ENCODE data around the gene MOB3C.

DNA sequence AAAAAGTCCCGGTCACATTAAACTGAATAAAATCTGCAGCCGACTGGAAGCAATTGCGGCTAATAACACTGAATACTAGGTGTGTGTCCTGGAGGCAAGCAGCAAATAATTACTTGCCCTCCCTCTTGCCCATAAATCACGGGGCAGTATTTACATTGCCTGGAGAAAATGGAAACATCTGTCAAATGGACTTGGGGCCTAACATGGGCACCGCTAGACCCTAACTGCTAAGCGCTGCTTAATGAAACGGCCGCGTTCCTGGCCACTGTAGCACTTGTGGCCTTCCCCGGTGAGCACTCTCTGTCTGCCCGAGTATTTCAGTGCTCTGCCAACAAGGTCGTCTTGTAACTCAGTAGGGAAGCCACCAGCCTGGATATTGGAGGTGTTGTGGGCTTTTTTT, 41.3 kb downstream of the MOB3C start:
- TF ChIP-seq, protein P1, sequence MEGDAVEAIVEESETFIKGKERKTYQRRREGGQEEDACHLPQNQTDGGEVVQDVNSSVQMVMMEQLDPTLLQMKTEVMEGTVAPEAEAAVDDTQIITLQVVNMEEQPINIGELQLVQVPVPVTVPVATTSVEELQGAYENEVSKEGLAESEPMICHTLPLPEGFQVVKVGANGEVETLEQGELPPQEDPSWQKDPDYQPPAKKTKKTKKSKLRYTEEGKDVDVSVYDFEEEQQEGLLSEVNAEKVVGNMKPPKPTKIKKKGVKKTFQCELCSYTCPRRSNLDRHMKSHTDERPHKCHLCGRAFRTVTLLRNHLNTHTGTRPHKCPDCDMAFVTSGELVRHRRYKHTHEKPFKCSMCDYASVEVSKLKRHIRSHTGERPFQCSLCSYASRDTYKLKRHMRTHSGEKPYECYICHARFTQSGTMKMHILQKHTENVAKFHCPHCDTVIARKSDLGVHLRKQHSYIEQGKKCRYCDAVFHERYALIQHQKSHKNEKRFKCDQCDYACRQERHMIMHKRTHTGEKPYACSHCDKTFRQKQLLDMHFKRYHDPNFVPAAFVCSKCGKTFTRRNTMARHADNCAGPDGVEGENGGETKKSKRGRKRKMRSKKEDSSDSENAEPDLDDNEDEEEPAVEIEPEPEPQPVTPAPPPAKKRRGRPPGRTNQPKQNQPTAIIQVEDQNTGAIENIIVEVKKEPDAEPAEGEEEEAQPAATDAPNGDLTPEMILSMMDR (conservative IDR thresholded peaks at IDR 0.05; ENCODE audit: low read depth, low read length): no peak
- no peak for TF ChIP-seq POLR2A (IDR thresholded peaks at IDR 0.05; ENCODE audit: low read depth, low read length)
- no peak for TF ChIP-seq FOS (IDR thresholded peaks at IDR 0.05; ENCODE audit: low read depth, low read length)
- TF ChIP-seq BHLHE40 (IDR thresholded peaks at IDR 0.05; ENCODE audit: low read depth, low read length): no peak
- TF ChIP-seq RCOR1 (IDR thresholded peaks at IDR 0.05; ENCODE audit: insufficient replicate concordance, low read length): no peak
- TF ChIP-seq SMC3 (IDR thresholded peaks at IDR 0.05; ENCODE audit: low read depth, low read length): no peak
- TF ChIP-seq, protein P2, sequence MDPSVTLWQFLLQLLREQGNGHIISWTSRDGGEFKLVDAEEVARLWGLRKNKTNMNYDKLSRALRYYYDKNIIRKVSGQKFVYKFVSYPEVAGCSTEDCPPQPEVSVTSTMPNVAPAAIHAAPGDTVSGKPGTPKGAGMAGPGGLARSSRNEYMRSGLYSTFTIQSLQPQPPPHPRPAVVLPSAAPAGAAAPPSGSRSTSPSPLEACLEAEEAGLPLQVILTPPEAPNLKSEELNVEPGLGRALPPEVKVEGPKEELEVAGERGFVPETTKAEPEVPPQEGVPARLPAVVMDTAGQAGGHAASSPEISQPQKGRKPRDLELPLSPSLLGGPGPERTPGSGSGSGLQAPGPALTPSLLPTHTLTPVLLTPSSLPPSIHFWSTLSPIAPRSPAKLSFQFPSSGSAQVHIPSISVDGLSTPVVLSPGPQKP (IDR thresholded peaks at IDR 0.05; ENCODE audit: borderline replicate concordance, low read depth, low read length): no peak
- no peak for TF ChIP-seq RAD21 (IDR thresholded peaks at IDR 0.05; ENCODE audit: low read length)
- no peak for TF ChIP-seq NFE2L2 (IDR thresholded peaks at IDR 0.05; ENCODE audit: low read depth, low read length)
- no peak for TF ChIP-seq CHD1 (IDR thresholded peaks at IDR 0.05; ENCODE audit: low read depth, low read length)
- no peak for TF ChIP-seq MAFK (IDR thresholded peaks at IDR 0.05; ENCODE audit: low read depth, low read length)
- no peak for TF ChIP-seq MAZ (IDR thresholded peaks at IDR 0.05; ENCODE audit: borderline replicate concordance, low read depth, low read length)
- no peak for TF ChIP-seq CEBPB (IDR thresholded peaks at IDR 0.05; ENCODE audit: low read depth, low read length)

Measured in IMR-90 (cell line).